Spleen (tissue), 11 donors: ENCODE results near the gene ZNF205. TPM values are rescaled to one million over a fixed set of nuclear protein-coding genes. Genes with fewer than 3 reads are reported as not detected.

Experiments
- DNase-seq: peaks from one replicate; pipeline ENCODE4 v3.0.0-alpha.2; 2020
- H3K27ac ChIP-seq, 8 donors: fragments of 200-600 bp; sonication (generic) in 7 of 8; 1 replicate in 4 of 8; 2 replicates in 4 of 8; pipeline versions ENCODE4 v1.5.0 to v1.8.0; 2016 to 2021; ENCODE audit warnings: inconsistent platforms in 4 of 8, mild to moderate bottlenecking in 4 of 8, moderate library complexity in 1 of 8
- H3K27me3 ChIP-seq, 7 donors: fragments of 200-600 bp; sonication (generic) in 6 of 7; replicated peaks in 1 of 7; 1 replicate in 4 of 7; 2 replicates in 3 of 7; pipeline versions ENCODE4 v1.5.0 to v1.8.0; 2016 to 2021; ENCODE audit warnings: inconsistent platforms in 3 of 7, mild to moderate bottlenecking in 1 of 7
- H3K36me3 ChIP-seq, 6 donors: fragments of 200-600 bp; sonication (generic) in 5 of 6; 1 replicate in 4 of 6; 2 replicates in 2 of 6; pipeline versions ENCODE4 v1.5.0 to v1.8.0; 2016 to 2021; ENCODE audit warnings: inconsistent platforms in 2 of 6
- H3K4me1 ChIP-seq, 6 donors: fragments of 200-600 bp; sonication (generic) in 5 of 6; 1 replicate in 3 of 6; 2 replicates in 3 of 6; pipeline versions ENCODE4 v1.5.0 to v1.8.0; 2016 to 2021; ENCODE audit warnings: inconsistent platforms in 3 of 6
- H3K4me3 ChIP-seq, 8 donors: fragments of 200-600 bp; sonication (generic) in 7 of 8; 1 replicate in 4 of 8; 2 replicates in 4 of 8; pipeline versions ENCODE4 v1.5.0 to v1.8.0; 2016 to 2021; ENCODE audit warnings: inconsistent platforms in 4 of 8, mild to moderate bottlenecking in 4 of 8, moderate library complexity in 2 of 8
- H3K9me3 ChIP-seq, 8 donors: fragments of 200-600 bp; sonication (generic) in 7 of 8; 1 replicate in 4 of 8; 2 replicates in 4 of 8; pipeline versions ENCODE4 v1.5.0 to v1.8.0; 2016 to 2021; ENCODE audit warnings: inconsistent platforms in 4 of 8
- CTCF ChIP-seq, 11 experiments: fragments of 200-600 bp in 7 of 11; fragments of 450-650 bp in 4 of 11; sonication (generic) in 4 of 11; IDR thresholded peaks in 8 of 11; conservative IDR thresholded peaks in 3 of 11; 1 replicate in 7 of 11; 2 replicates in 4 of 11; pipeline versions ENCODE4 v1.4.0 to v1.8.0; 2016 to 2021; ENCODE audit warnings: antibody characterized with exemption in 11 of 11, inconsistent platforms in 4 of 11, mild to moderate bottlenecking in 1 of 11
- POLR2A ChIP-seq, 3 donors: fragments of 450-650 bp; IDR thresholded peaks; one replicate each; pipeline ENCODE4 v1.5.1; 2017; ENCODE audit warnings: antibody characterized with exemption in 3 of 3, mild to moderate bottlenecking in 1 of 3
- POLR2AphosphoS5 ChIP-seq, 3 donors: sonication (generic); formaldehyde crosslinking; IDR thresholded peaks; one replicate each; pipeline ENCODE4 v1.5.1; 2017; ENCODE audit warnings: antibody characterized with exemption in 3 of 3
- WGBS, 5 donors: extraction: QIAGEN DNeasy Blood & Tissue Kit in 3 of 5; methylation state at CpG; one replicate each; pipeline versions ENCODE4 v1.1.5 to v1.1.7; 2013 to 2018; 5-methylcytosine and 5-hydroxymethylcytosine counted together
- intact Hi-C: fragments of 100-400 bp; cut with DNase I; formaldehyde crosslinking; loops from one replicate; pipeline ENCODE4 v1.15.0; 2023; ENCODE audit warnings: low total_unique reads
- polyA plus RNA-seq, 3 donors: library from polyadenylated mRNA; stranded (reverse); fragments of 200-250 nt; gene quantifications; one replicate each; pipeline ENCODE4 v1.2.1, GENCODE V29; 2013
- total RNA-seq, 7 donors: library from RNA; depleted of rRNA in 3 of 7; stranded (reverse); fragments of >200 nt in 3 of 7; fragmentation: NEBNext Ultra II Directional in 4 of 7; extraction: Animal tissue kit (Norgen Biotek cat#: 25700) in 4 of 7; gene quantifications; one replicate each; pipeline versions ENCODE4 v1.1.0 to v1.2.1, GENCODE V29; 2016 to 2021
- donor health status: healthy with polysubstance abuse.
- donor health status: DM: no; HTN: no; CAD: no; lungs with moderate emphysema.
- donor health status: DM: no; HTN: no; CAD: no.
- donor health status: Bipolar disorder and iron deficiency.
- donor health status: healthy.
- donor health status: DM: no; HTN: no; CAD: no.
- donor health status: DM: yes; HTN: yes; CAD: no.

The ZNF205 gene
- total and polyA plus RNA-seq, 10 donors: 3.5 to 14.2 (median 6.1) TPM

- Histone ChIP-seq H3K9me3 (no peaks in the 10 kb centered on the region), H3K36me3 (no peaks in the 10 kb centered on the region), H3K27me3 (no peaks in the 10 kb centered on the region), H3K27ac (peak overlapping the region; percentile 79 to 95 (median 91)), H3K4me1 (peaks cover 11 to 48% (median 33%) of the 10 kb centered on the region in 6 donors), H3K4me3 (peak overlapping the region; percentile 49 to 84 (median 62))
- peak; percentile 96 for DNase-seq
- WGBS, 5 donors: 1% methylated on average over 35 to 74 of the region's 74 CpGs
- intact Hi-C loops: no loop called here
- peak in 1 of 3 donors; percentile 41 for TF ChIP-seq POLR2A (IDR thresholded peaks at IDR 0.05)
- TF ChIP-seq POLR2AphosphoS5 (IDR thresholded peaks at IDR 0.05): peak; percentile 86 to 92 (median 87)
- peak in 1 of 11 experiments; percentile 29 for TF ChIP-seq CTCF (IDR thresholded peaks at IDR 0.05 in 8 of 11, conservative IDR thresholded peaks at IDR 0.05 in 3 of 11)
Observed at GRCh38 chr16:3106205-3106928, 6.0 kb upstream of the ZNF205 start.

- Histone ChIP-seq H3K4me3 (peak overlapping the region; percentile 43 to 77 (median 53)), H3K27me3 (peaks cover 0 to 10% (median 0%) of the 10 kb centered on the region in 7 donors), H3K4me1 (peaks cover 0 to 33% (median 16%) of the 10 kb centered on the region in 6 donors), H3K9me3 (no peaks in the 10 kb centered on the region), H3K27ac (peak overlapping the region in 7 of 8 donors; percentile 29 to 80 (median 64)), H3K36me3 (peaks cover 0 to 28% (median 0%) of the 10 kb centered on the region in 6 donors)
- intact Hi-C loops: no loop called here
- no peak for DNase-seq
- TF ChIP-seq POLR2A (IDR thresholded peaks at IDR 0.05) (no peak), POLR2AphosphoS5 (IDR thresholded peaks at IDR 0.05) (no peak), CTCF (IDR thresholded peaks at IDR 0.05 in 8 of 11, conservative IDR thresholded peaks at IDR 0.05 in 3 of 11) (no peak)
- 36 to 58% (median 41%) methylated on average over 19 of the region's 19 CpGs for WGBS, 5 donors
Observed at GRCh38 chr16:3112881-3113574, 642 bp downstream of the ZNF205 start.

GRCh38 chr16:3113765-3114479 lies 1.5 kb downstream of the ZNF205 start:
- Histone ChIP-seq H3K9me3 (no peaks in the 10 kb centered on the region), H3K4me1 (peaks cover 0 to 33% (median 16%) of the 10 kb centered on the region in 6 donors), H3K27ac (no peak overlapping the region), H3K36me3 (peaks cover 0 to 37% (median 1%) of the 10 kb centered on the region in 6 donors), H3K27me3 (peaks cover 0 to 10% (median 0%) of the 10 kb centered on the region in 7 donors), H3K4me3 (peak overlapping the region in 5 of 8 donors; percentile 51 to 77 (median 60))
- WGBS, 5 donors: 66 to 83% (median 74%) methylated on average over 13 to 17 of the region's 17 CpGs
- intact Hi-C loops: no loop called here
- DNase-seq: no peak
- TF ChIP-seq CTCF (IDR thresholded peaks at IDR 0.05 in 8 of 11, conservative IDR thresholded peaks at IDR 0.05 in 3 of 11): no peak
